ENCODE data around the gene ZNF652.

Gene ZNF652

DNA sequence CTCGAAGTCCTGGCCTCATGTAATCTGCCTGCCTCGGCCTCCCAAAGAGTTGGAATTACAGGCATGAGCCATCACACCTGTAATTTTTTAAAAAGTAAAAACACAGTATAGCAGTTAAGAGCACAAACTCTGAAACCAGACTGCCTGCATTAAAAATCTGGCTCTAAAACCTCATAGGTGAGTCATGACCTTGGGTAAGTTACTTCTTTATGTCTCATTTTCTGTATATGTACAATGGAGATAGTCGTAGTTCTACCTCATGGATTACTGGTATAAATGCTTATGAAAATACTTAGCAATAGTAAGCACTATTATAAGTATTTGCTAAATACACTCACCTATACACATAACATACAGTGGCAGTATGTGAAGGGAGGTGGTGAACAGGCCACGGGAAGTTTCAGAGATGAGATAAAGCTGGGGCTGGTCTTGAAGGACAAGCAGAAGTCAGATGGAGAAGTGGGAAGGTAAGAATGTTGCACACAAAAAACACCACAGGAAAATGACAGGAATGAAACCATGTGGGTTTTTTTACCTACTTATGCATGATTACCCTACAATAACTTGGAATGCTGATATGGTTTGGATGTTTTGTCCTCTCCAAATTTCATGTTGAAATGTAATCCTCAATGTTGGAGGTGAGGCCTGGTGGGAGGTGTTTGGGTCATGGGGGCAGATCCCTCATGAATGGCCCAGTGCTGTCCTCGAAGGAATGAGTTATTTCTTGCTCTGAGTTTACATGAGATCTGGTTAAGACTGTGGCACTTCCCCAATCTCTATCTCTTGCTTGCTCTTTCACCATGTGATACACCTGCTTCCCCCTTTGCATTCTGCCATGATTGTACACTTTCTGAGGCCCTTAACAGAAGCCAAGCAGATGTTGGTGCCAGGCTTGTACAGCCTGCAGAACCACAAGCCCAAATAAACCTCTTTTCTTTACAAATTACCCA is 33.9 kb downstream of the ZNF652 start:
- Histone ChIP-seq H3K4me2 (ENCODE audit: low read depth, low read length, poor library complexity, severe bottlenecking) (no peak overlapping the region), H3K9me2 (replicated peaks; ENCODE audit: low read depth, low read length) (no peaks in the 10 kb centered on the region), H4K20me1 (ENCODE audit: insufficient read depth, low read length, poor library complexity, severe bottlenecking) (peaks cover 4% of the 10 kb centered on the region), H3K27me3 (ENCODE audit: insufficient read depth, low read length, poor library complexity, severe bottlenecking) (no peaks in the 10 kb centered on the region), H3K36me3 (ENCODE audit: insufficient read depth, low read length) (no peaks in the 10 kb centered on the region), H3K9ac (ENCODE audit: low read depth, low read length, poor library complexity, severe bottlenecking) (no peak overlapping the region), H3K79me2 (ENCODE audit: insufficient read depth, low read length) (peaks cover 71% of the 10 kb centered on the region), H3F3A (ENCODE audit: low read depth) (no peaks in the 10 kb centered on the region), H2AFZ (ENCODE audit: low read length) (no peak overlapping the region), H3K4me3 (ENCODE audit: low read length, poor library complexity, severe bottlenecking) (no peak overlapping the region), H3K9me3 (ENCODE audit: insufficient read depth, low read depth, low read length) (no peaks in the 10 kb centered on the region), H3K4me1 (ENCODE audit: insufficient read depth, low read length, poor library complexity, severe bottlenecking) (peaks cover 23% of the 10 kb centered on the region)
- no peak for TF ChIP-seq EZH2phosphoT487 (IDR thresholded peaks at IDR 0.05; ENCODE audit: borderline replicate concordance)
- TF ChIP-seq, protein P1, sequence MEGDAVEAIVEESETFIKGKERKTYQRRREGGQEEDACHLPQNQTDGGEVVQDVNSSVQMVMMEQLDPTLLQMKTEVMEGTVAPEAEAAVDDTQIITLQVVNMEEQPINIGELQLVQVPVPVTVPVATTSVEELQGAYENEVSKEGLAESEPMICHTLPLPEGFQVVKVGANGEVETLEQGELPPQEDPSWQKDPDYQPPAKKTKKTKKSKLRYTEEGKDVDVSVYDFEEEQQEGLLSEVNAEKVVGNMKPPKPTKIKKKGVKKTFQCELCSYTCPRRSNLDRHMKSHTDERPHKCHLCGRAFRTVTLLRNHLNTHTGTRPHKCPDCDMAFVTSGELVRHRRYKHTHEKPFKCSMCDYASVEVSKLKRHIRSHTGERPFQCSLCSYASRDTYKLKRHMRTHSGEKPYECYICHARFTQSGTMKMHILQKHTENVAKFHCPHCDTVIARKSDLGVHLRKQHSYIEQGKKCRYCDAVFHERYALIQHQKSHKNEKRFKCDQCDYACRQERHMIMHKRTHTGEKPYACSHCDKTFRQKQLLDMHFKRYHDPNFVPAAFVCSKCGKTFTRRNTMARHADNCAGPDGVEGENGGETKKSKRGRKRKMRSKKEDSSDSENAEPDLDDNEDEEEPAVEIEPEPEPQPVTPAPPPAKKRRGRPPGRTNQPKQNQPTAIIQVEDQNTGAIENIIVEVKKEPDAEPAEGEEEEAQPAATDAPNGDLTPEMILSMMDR (conservative IDR thresholded peaks at IDR 0.05; ENCODE audit: low read length), result no peak

DNA sequence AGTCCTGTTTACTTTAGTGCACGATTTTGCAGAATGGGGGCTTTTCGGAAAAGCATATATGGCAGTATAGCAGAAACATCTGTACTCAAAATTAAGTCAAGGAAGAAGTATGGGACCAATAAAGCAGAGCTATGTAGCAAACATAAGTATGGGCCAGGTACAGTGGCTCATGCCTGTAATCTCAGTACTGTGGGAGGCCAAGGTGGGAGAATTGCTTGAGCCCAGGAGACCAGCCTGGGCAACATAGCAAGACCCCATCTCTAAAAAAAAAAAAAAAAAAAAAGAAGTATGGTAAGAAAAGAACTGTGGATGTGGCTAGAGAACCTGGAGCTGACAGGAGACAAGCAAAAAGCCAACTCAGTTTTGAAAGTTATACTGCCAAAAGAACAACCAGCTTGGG is 36.1 kb downstream of the ZNF652 start:
- TF ChIP-seq EZH2phosphoT487 (IDR thresholded peaks at IDR 0.05; ENCODE audit: borderline replicate concordance), result no peak
- TF ChIP-seq, protein P1 (conservative IDR thresholded peaks at IDR 0.05; ENCODE audit: low read length), result no peak
- no peaks in the 10 kb centered on the region for H3F3A ChIP-seq (ENCODE audit: low read depth)
- no peaks in the 10 kb centered on the region for H3K9me3 ChIP-seq (ENCODE audit: insufficient read depth, low read depth, low read length)
- H3K4me1 ChIP-seq (ENCODE audit: insufficient read depth, low read length, poor library complexity, severe bottlenecking), result peaks cover 26% of the 10 kb centered on the region
- no peaks in the 10 kb centered on the region for H3K9me2 ChIP-seq (replicated peaks; ENCODE audit: low read depth, low read length)
- no peaks in the 10 kb centered on the region for H3K27me3 ChIP-seq (ENCODE audit: insufficient read depth, low read length, poor library complexity, severe bottlenecking)
- H4K20me1 ChIP-seq (ENCODE audit: insufficient read depth, low read length, poor library complexity, severe bottlenecking), result peaks cover 4% of the 10 kb centered on the region
- H3K9ac ChIP-seq (ENCODE audit: low read depth, low read length, poor library complexity, severe bottlenecking), result no peak overlapping the region
- H3K79me2 ChIP-seq (ENCODE audit: insufficient read depth, low read length), result peaks cover 76% of the 10 kb centered on the region
- no peak overlapping the region for H3K4me3 ChIP-seq (ENCODE audit: low read length, poor library complexity, severe bottlenecking)
- no peaks in the 10 kb centered on the region; the same call in 1 of the 2 replicates for H3K36me3 ChIP-seq (ENCODE audit: insufficient read depth, low read length)
- no peak overlapping the region for H2AFZ ChIP-seq (ENCODE audit: low read length)
- no peak overlapping the region for H3K4me2 ChIP-seq (ENCODE audit: low read depth, low read length, poor library complexity, severe bottlenecking)

DNA sequence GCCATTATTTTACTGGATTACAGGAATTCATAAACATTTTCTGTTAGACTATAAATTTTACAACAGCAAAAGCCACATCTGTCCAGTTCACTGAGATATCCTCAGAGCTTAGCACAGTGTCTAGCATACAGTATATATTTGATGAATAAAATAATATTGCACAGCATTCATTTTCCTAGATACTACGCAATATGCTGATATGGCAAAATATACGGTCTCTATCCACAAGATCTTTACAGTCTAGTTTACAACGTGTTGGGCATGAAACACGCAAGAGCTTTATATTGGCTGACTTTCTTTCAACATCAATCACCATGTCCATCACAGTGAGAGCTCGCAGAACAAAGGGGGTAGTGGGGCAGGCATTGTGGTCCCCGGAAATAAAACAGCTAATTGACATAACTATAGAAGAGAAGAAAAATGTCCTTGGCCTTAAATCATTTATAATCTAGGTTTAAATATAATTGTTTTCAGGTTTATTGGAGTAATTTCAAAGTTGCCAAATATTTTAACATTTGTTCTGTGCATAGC is 43.5 kb downstream of the ZNF652 start:
- H3K9me3 ChIP-seq (ENCODE audit: insufficient read depth, low read depth, low read length), result no peaks in the 10 kb centered on the region

More for the DNA sequence above, 43.5 kb downstream of the ZNF652 start:
- no peak overlapping the region for H3K9ac ChIP-seq (ENCODE audit: low read depth, low read length, poor library complexity, severe bottlenecking)
- no peak overlapping the region for H3K4me3 ChIP-seq (ENCODE audit: low read length, poor library complexity, severe bottlenecking)
- no peaks in the 10 kb centered on the region for H3K9me2 ChIP-seq (replicated peaks; ENCODE audit: low read depth, low read length)
- H4K20me1 ChIP-seq (ENCODE audit: insufficient read depth, low read length, poor library complexity, severe bottlenecking), result no peaks in the 10 kb centered on the region
- H2AFZ ChIP-seq (ENCODE audit: low read length), result no peak overlapping the region
- TF ChIP-seq, protein P1 (conservative IDR thresholded peaks at IDR 0.05; ENCODE audit: low read length), result no peak
- no peak for TF ChIP-seq EZH2phosphoT487 (IDR thresholded peaks at IDR 0.05; ENCODE audit: borderline replicate concordance)
- H3K79me2 ChIP-seq (ENCODE audit: insufficient read depth, low read length), result peaks cover 37% of the 10 kb centered on the region
- H3K36me3 ChIP-seq (ENCODE audit: insufficient read depth, low read length), result peaks cover 18% of the 10 kb centered on the region; the same call in 1 of the 2 replicates
- H3F3A ChIP-seq (ENCODE audit: low read depth), result no peaks in the 10 kb centered on the region
- no peaks in the 10 kb centered on the region for H3K27me3 ChIP-seq (ENCODE audit: insufficient read depth, low read length, poor library complexity, severe bottlenecking)
- H3K4me1 ChIP-seq (ENCODE audit: insufficient read depth, low read length, poor library complexity, severe bottlenecking), result peaks cover 23% of the 10 kb centered on the region
- no peak overlapping the region for H3K4me2 ChIP-seq (ENCODE audit: low read depth, low read length, poor library complexity, severe bottlenecking)

Data from Loucy (cell line).